Endothelial cell of umbilical vein (primary cell): ENCODE results near the gene RPS18.

Experiments used
- CTCF ChIP-seq, 2 donors: IDR thresholded peaks; 1 replicate in 1 of 2; 2 replicates in 1 of 2; pipeline ENCODE4 v1.5.1; 2011; ENCODE audit warnings: low read length in 2 of 2, mild to moderate bottlenecking in 2 of 2, moderate library complexity in 2 of 2, control low read depth in 1 of 2, inconsistent platforms in 1 of 2, low read depth in 1 of 2; ENCODE audit not compliant: insufficient read depth in 1 of 2; ENCODE audit errors: extremely low read depth in 1 of 2
- FOS ChIP-seq: IDR thresholded peaks from 2 replicates; pipeline ENCODE4 v1.6.1; 2011; ENCODE audit warnings: mild to moderate bottlenecking, low read length, moderate library complexity, borderline replicate concordance; ENCODE audit not compliant: insufficient read depth
- GATA2 ChIP-seq: IDR thresholded peaks from 2 replicates; pipeline ENCODE4 v1.7.0; 2011; ENCODE audit warnings: low read depth, mild to moderate bottlenecking, moderate library complexity, mixed read lengths, low read length; ENCODE audit not compliant: insufficient read length, insufficient read depth
- MAX ChIP-seq: IDR thresholded peaks from 2 replicates; pipeline ENCODE4 v1.6.1; 2011; ENCODE audit not compliant: insufficient read depth, insufficient read length
- MYC ChIP-seq: IDR thresholded peaks from one replicate; pipeline ENCODE4 v1.6.1; 2011; ENCODE audit warnings: mild to moderate bottlenecking, low read depth, low read length
- POLR2A ChIP-seq: IDR thresholded peaks from 2 replicates; pipeline ENCODE4 v1.6.1; 2012; ENCODE audit warnings: low read depth, mild to moderate bottlenecking, control low read depth, low read length
- POLR2AphosphoS5 ChIP-seq: IDR thresholded peaks from 2 replicates; pipeline ENCODE4 v1.6.1; 2012; ENCODE audit warnings: low read depth, mild to moderate bottlenecking, control low read depth, low read length, moderate library complexity; ENCODE audit not compliant: insufficient read depth

GRCh38 chr6:33312361-33313104 lies 40.7 kb downstream of the RPS18 start:
- no peak for TF ChIP-seq CTCF (IDR thresholded peaks at IDR 0.05; ENCODE audit: extremely low read depth in 1 of 2, insufficient read depth in 1 of 2, low read depth in 1 of 2, low read length in 2 of 2)
- TF ChIP-seq POLR2A: no peak
- no peak for TF ChIP-seq POLR2AphosphoS5
- TF ChIP-seq GATA2: no peak
- TF ChIP-seq MYC: no peak
- TF ChIP-seq MAX: no peak
- TF ChIP-seq FOS: no peak
